DMS79 (cell line): ENCODE data around the gene BRIP1.
"Not testable (repeated sequence)": the region's sequence is repeated elsewhere in the genome, so short reads cannot be mapped to it uniquely, and the experiment has no call there.

ENCODE experiments used
- DNase-seq: peaks from one replicate; lab custom pipeline; 2025; lab: John Stamatoyannopoulos, UW

BRIP1 gene

DNA sequence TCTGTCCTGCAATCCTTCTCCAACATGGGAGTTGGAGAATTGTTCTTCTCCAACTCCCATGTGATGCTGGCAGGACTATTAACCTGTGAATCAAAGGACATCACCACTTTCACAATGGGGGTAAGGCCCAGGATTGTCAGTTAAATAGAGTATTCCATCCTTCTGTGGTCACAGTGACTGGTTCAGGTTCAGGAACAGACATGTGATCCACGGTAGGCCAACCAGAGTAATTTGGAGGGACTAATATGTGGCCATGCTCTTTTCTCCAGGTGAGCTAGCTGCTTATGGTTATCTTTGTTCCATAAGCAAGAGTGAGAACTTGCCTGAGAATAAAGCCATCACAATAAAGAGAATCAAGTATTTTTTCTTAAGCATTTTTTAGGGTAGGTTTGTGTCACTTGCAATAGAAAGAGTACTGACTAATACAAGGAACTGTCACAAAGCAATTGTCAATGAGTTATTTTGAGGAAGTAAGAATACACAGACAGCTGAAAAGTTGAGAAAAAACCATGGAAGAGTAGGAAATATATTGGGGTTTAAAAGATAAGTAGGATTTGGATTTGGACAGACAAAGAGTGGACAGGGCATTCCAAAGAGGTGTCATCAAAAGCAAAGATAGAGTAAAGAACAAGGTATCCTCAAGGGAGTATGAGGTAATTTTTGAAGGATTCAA lies 63.4 kb downstream of the BRIP1 start:
- DNase-seq: no peak

DNA sequence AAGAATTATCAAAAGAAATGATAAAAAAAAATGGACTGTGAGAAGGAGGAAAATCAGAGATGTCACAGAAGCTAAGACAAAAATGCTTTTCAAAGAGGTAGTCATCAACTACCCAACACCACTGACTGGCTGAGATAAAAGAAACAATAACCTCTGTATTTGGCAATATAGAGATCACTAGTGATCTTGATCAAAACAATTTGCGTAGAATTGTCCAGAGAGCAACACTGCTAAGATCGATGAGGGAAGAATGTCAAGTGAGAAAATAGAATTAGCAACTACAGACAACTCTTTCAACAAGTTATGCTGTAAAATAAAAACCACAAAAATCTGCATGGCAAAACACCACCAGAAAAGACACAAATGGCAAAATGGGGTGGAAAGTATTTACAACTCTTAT lies 66.0 kb downstream of the BRIP1 start:
- DNase-seq: no peak

DNA sequence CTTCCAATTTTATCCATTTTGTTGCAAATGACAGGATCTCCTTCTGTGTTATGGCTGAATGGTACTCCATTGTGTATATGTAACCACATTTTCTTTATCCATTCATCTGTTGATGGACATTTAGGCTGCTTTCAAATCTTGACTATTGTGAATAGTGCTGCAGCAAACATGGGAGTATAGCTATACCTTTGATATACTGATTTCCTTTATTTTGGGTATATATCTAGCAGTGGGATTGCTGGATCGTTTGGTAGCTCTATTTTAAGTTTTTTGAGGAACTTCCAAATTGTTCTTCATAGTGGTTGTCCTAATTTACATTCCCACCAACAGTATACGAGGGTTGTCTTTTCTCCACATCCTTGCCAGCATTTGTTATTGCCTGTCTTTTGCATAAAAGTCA lies 67.8 kb downstream of the BRIP1 start:
- no peak for DNase-seq

DNA sequence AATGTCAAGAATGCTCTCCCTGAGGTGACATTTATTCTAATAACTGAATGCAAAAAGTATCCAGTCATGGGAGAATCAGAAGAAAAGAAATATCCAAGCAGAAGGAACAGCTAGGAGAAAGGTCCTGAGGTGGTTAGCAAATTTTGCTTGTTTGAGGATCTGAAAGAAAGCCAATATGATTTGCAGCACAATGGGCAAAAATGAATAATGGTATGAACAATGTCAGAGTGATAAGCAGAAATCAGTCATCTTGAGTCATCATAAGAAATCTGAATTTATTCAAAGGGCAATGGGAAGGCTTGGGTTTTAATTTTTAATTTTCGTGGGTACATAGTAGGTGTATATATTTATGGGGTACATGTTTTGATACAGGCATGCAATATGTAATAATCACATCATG lies 68.5 kb downstream of the BRIP1 start:
- no peak for DNase-seq

DNA sequence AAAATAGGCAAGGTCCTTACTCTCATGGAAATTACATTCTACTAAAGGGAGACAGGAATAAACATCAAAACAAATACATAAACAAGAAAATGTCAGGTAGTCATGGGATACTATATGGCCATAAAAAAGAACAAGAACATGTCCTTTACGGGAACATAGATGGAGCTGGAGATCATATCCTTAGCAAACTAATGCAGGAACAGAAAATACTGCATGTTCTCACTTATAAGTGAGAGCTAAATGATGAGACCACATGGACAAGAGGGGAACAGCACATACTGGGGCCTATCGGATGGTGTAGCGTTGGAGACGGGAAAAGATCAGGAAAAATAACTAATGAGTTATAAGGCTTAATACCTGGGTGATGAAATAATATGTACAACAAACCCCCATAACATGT lies 69.1 kb downstream of the BRIP1 start:
- no peak for DNase-seq

DNA sequence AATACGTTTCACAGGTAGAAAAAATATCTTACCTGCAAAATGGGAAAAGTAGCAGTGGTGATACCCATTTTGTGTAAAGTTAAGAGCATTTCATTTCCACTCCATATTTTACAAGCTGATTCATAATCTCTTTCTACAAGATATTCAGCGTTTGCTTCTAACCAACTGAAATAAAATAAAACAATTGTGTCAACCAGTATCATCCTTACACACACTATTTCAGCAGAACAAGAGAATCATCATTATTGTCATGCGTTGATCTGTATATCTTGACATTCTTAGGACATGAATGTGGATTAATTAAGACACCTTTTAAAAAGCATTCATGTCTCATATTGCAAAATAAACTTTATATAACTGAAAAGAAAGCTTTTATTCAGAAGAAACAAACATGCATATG lies 69.8 kb downstream of the BRIP1 start:
- DNase-seq: no peak

DNA sequence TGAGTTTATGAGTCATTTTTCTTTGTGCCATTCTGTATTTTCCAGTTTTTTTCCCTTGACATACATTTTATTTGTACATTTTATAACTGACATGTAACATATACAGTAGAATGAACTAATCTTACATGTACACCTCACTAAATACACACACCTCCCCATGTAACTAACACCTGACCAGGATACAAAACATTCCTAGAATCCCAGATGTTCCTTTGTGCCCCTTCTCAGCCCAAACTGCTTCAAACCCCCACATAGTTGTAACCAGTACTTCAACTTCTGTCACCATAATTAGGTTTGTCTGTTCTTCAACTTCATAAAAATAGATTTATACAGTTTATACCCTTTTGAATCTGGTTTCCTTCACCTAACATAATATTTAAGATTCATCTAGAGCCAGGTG lies 73.5 kb downstream of the BRIP1 start:
- no peak for DNase-seq

DNA sequence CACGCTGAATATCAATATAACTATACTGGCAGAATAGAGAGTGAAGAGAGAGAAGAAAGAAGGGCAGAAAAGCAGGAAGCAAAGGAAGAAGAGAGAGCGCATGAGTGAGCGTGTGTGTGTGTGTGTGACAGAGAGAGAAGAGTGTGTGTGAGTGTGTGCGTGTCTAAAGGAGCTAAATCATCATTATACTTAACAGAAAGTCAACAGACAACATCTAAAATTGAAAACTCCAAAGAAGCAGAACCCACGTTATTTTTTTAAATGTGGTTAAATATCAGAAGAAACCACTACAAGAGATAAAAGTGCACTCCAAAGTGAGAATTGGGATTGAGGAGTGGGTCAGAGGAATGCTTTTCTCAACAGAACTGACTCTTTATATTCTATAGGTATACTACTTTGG lies 77.2 kb downstream of the BRIP1 start:
- no peak for DNase-seq

DNA sequence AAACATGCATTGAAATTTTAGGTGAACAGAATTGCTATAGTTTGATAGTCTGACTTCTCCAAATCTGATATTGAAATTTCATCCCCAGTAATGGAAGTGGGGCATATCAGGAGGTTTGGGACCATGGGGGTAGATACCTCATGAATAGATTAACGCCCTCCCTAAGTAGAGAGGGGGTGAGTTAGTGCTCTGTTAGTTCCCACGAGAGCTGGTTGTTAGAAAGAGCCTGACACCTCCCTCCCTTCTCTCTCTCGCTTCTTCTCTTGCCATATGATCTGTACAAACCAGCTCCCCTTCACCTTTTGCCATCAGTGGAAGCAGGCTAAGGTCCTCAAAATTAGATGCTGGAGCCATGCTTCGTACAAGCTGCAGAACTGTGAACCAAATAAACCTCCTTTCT lies 78.8 kb downstream of the BRIP1 start:
- no peak for DNase-seq

DNA sequence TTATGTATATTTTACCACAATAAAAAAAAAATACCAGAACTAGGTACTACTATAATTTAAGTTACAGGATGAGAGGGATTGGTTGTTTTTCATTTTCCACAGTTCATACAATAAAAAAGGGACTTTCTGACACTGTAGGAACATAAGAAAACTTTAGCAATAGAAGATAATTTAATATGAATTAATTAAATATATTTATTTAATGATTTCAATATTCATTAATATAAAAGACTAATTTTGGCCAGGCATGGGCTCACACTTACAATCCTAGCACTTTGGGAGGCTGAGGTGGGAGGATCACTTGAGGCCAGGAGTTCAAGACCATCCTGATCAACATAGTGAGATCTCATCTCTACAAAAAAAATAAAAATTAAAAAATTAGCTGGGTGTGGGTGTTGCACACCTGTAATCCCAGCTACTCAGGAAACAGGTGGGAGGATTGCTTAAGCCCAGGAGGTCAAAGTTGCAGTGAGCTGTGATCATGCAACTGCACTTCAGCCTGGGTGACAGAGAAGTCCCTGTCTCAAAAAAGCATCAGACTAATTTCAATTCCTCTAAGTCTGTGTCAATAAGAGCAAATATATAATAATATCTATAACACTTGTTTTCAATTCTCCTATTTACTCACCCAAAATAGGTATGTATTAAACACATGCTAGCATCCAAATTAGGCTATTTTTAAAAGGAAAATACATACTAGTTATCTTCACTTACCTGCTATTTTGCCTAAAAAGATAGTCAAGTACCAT lies 79.6 kb downstream of the BRIP1 start:
- DNase-seq: no peak

DNA sequence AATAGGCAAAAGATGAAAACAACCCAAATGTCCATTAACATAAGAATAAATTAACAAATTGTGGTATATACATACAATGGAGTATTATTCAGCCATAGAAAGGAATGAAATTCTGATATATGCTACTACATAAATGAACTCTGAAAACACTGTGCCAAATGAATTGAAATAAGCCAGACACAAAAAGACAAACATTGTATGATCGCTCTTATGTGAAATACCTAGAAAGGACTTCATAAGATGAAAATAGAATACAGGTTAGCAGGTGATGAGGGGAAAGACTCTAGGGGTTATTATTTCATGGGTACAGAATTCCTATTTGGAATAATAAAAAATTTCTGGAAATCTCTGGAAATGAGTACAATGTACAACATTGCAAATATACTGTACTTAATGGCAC lies 80.2 kb downstream of the BRIP1 start:
- DNase-seq: no peak

DNA sequence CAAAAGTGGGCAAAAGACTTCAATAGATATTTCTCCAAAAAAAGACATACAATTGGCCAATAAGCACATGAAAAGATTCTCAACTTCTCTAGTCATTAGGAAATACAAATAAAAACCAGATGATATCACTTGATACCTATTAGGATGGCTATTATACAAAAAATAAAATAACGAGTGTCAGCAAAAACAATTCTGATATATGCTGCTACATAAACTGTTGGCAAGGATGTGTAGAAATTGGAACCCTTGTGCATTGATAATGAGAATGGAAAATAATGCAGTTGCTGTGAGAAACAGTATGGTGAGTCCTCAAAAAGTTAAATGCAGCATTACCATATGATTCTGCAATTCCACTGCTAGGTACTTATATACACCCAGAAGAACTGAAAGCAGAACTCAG lies 80.6 kb downstream of the BRIP1 start:
- no peak for DNase-seq

DNA sequence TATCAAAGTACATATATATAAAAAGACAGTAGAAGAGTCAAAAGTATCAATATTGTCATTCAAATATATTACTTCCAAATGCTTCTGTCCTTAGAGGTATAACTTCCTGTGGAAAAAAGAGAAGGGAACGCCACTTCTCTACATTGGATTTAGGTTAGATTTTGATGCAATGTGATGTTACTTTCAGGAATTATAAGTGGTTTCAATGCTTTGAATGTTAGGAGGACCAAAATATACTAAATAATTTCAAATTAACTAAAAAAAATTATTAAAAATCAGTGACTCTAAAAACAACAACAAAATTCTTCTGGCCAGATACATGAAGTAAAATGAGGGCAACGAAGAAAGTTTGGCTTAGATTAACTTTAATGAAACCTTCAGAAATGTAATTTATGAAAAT lies 88.0 kb downstream of the BRIP1 start:
- DNase-seq: no peak

DNA sequence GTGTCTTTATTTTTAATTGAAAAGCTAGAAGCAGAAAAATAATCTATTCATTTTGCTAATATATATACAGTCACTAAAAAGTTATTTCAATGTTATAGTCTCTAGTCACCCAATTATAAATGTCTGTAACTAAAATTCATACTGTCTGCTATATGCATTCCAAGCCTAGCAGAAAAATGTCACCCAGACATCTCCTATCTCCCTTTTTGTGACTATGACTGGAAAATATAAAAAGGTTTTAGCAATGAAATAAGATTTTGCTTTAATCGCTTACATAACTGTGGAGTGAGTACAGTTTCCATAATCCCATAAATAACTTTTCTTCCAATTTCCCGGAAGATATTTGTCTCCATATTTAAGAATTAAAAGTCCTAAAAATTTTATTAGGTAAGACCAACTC lies 88.6 kb downstream of the BRIP1 start:
- DNase-seq: no peak

DNA sequence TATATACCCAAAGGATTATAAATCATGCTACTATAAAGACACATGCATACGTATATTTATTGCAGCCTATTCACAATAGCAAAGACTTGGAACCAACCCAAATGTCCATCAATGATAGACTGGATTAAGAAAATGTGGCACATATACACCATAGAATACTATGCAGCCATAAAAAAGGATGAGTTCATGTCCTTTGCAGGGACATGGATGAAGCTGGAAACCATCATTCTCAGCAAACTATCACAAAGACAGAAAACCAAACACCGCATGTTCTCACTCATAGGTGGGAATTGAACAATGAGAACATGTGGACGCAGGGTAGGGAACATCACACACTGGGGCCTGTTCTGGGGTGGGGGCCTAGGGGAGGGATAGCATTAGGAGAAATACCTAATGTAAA lies 89.2 kb downstream of the BRIP1 start:
- not testable (repeated sequence) for DNase-seq

DNA sequence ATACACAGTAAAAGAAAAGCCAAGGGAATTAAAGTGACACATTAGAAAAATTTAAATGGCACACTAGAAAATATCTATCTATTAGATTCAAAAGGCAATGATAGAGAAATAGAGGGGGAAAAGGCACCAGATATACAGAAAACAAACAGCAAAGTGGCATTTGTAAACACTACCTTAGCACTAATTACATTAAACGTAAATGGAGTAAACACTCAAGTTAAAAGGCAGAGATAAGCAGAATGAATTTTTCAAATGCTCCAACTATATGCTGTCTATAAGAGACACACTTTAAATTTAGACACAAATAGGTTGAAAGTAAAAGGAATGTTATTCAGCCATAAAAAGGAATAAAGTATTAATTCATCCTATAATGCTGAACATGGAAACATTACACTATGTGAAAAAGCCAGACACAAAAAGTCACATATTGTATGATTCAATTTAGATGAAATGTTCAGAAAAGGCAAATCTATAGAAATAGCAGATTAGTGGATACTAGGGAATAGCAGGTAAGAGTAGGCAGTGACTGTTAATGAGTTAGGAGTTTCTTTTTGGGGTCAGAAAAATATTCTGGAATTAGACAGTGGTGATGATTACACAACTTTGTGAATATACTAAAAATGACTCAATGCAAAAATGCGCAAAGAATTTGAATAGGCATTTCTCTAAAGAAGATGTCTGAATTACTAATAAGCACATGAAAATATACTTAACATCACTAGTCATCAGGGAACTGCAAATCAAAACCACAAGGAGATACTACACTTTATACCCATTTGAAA lies 92.4 kb downstream of the BRIP1 start:
- DNase-seq: no peak

DNA sequence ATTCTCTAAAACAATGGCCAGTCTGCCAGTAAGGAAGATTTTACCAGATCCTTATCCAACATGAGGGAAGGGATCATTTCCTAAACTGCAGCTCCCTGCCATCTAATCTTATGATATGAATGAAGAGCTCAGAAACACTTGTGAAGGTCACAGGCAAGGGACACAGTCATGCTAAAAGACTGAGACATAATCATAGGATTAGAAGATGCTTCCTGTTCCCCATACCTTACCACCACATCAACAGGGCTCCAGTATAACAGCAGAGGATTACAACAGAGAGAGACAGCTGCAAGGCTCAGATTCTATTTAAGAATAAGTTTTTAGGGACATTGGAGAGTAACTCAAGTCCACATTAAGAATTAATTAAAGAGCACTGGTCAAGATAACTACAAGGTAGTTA lies 93.3 kb downstream of the BRIP1 start:
- no peak for DNase-seq

DNA sequence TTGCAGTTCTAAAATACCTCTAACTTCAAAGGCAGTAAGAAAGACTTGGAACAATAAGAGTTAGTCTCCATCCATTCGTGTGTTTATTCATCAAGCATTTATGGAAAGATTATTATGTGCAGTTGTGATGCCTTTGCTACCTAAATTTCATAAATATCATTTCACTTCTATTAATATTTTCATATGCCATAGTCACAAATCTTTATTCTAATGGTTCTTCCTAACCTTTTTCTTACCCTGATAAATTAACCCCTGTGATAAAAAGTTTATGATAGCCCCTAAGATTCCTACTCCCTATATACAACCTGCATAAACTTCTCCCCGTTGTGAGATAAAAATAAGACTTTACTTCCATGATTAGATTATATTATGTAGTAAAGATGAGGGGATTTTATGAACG lies 94.9 kb downstream of the BRIP1 start:
- DNase-seq: no peak

DNA sequence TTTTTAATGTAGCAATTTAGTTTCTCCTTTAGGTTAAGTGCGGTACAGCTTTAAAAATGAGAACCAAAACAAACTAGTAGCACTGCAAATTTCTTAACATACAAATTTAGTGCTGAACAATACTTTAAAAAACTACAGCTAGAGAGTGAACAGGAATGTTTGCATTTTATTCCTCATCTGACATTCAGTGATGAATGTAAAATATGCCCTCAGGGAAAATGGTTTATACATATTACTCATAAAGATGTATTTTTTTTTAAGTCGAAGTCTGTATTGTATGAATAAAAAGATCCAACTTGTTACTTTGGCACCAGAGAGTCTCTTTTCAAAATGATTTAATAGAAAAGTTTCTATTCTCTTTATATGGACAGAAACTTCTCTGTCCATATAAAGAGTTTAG lies 96.8 kb downstream of the BRIP1 start:
- DNase-seq: no peak

DNA sequence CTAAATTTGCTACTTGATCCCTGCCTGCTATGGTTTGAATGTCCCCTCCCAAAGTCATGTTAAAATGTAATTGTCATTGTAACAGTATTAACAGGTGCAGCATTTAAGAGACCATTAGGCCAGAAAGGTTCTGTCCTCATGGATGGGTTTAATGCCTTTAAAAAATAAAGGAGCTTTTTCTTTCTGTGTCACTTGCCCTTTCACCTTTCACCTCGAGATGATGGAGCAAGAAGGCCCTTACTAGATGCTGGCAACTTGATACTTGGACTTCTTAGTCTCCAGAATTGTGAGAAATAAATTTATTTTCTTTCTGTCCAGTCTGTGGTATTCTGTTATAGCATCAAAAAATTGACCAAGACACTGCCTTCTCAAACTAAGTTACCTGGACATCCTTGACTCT lies 98.5 kb downstream of the BRIP1 start:
- no peak for DNase-seq

DNA sequence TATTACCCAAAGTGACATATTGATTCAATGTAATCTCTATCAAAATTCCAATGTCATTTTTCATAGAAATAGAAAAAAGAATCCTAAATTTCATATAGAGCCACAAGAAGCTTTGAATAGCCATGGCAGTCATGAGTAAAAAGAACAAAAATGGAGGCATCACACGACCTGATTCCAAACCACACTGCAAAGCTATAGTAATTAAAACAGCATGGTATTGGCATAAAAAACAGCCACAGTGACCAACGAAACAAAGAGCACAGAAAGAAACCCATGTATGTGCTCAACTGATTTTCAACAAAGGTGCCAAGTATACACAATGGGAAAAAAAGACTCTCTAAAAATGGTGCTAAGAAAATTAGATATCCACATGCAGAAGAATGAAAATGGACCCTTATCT lies 101.5 kb downstream of the BRIP1 start:
- DNase-seq: no peak

DNA sequence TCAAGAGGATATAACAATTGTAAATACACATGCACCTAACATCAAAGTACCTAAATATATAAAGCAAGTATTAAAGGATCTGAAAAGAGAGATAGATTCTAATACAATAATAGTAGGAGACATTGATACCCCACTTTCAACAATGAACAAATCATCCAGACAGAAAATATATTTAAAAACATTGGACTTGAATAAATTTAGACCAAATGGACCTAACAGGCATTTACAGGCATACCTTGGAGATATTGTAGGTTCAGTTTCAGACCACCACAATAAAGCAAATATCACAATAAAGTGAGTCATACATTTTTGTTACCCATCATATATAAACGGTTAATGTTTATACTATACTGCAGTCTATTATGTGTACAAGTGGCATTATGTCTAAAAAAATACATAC lies 104.0 kb downstream of the BRIP1 start:
- DNase-seq: no peak

DNA sequence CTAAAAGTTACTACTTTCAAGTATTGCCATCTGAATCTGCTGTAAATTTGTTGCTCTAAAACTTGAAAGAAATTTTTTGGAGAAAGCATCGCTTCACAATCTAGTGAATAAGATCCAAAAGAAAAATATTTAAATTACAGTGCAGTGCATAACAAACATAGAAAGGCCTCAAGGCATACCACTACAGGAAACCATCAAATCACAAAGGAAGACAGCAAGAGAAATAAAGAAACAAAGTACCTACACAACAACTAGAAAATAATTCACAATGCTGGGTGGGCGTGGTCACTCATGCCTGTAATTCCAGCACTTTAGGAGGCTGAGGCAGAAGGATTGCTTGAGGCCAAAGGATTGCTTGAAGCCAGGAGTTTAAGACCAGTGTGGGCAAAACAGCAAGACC lies 104.9 kb downstream of the BRIP1 start:
- DNase-seq: no peak
